Lower leg skin (tissue), 3 donors: ENCODE measurements around the gene ARHGEF11.

Experiments used
- CTCF ChIP-seq, 3 donors: fragments of 450-650 bp; IDR thresholded peaks; one replicate each; pipeline ENCODE4 v1.5.1; 2016; ENCODE audit warnings: antibody characterized with exemption in 3 of 3, mild to moderate bottlenecking in 3 of 3, moderate library complexity in 2 of 3
- POLR2A ChIP-seq, 2 donors: fragments of 450-650 bp; IDR thresholded peaks; one replicate each; pipeline ENCODE4 v1.6.1; 2016 to 2017; ENCODE audit warnings: antibody characterized with exemption in 2 of 2, mild to moderate bottlenecking in 1 of 2, moderate library complexity in 1 of 2

GRCh38 chr1:157034137-157034800 lies 11.3 kb downstream of the ARHGEF11 start:
- TF ChIP-seq POLR2A (IDR thresholded peaks at IDR 0.05) (no peak), CTCF (IDR thresholded peaks at IDR 0.05) (no peak)
